Measurements from ENCODE around the gene HENMT1. TPM values are rescaled to one million over a fixed set of nuclear protein-coding genes. Genes with fewer than 3 reads are reported as not detected.

HENMT1 gene
- total RNA-seq, 4 donors from 2014 or later = 2.5 to 3.6 (median 2.9) TPM

GRCh38 chr1:108679586-108680213, 18.8 kb upstream of the HENMT1 start:
- Histone ChIP-seq H3K4me1 (no peaks in the 10 kb centered on the region), H3K36me3 (no peaks in the 10 kb centered on the region), H3K27me3 (peaks cover 4% of the 10 kb centered on the region), H3K9me3 (no peaks in the 10 kb centered on the region), H3K4me3 (no peak overlapping the region), H3K27ac (no peak overlapping the region)
- WGBS, 2 donors (ENCODE audit: low coverage in 1 of 2) = 67 to 72% methylated on average over 4 to 9 of the region's 10 CpGs
- TF ChIP-seq POLR2A (IDR thresholded peaks at IDR 0.05) (no peak), POLR2AphosphoS5 (IDR thresholded peaks at IDR 0.05) (no peak), EP300 (IDR thresholded peaks at IDR 0.05) (no peak), CTCF (IDR thresholded peaks at IDR 0.05) (no peak)
- ATAC-seq = no peak

- Histone ChIP-seq H3K27ac (no peak overlapping the region), H3K9me3 (no peaks in the 10 kb centered on the region), H3K4me3 (no peak overlapping the region), H3K36me3 (no peaks in the 10 kb centered on the region), H3K4me1 (no peaks in the 10 kb centered on the region), H3K27me3 (peaks cover 3% of the 10 kb centered on the region)
- no peak for ATAC-seq
- no peak for TF ChIP-seq EP300 (IDR thresholded peaks at IDR 0.05)
- TF ChIP-seq CTCF (IDR thresholded peaks at IDR 0.05) = no peak
- TF ChIP-seq POLR2A (IDR thresholded peaks at IDR 0.05) = no peak
- no peak for TF ChIP-seq POLR2AphosphoS5 (IDR thresholded peaks at IDR 0.05)
- 68 to 81% methylated on average over 4 of the region's 4 CpGs for WGBS, 2 donors (ENCODE audit: low coverage in 1 of 2)
Measured at GRCh38 chr1:108678706-108679105, 17.8 kb upstream of the HENMT1 start.

- TF ChIP-seq CTCF (IDR thresholded peaks at IDR 0.05) = no peak
- no peak for TF ChIP-seq POLR2A (IDR thresholded peaks at IDR 0.05)
- TF ChIP-seq EP300 (IDR thresholded peaks at IDR 0.05) = no peak
- TF ChIP-seq POLR2AphosphoS5 (IDR thresholded peaks at IDR 0.05) = no peak
- Histone ChIP-seq H3K27ac (no peak overlapping the region), H3K27me3 (peaks cover 16% of the 10 kb centered on the region), H3K4me1 (no peaks in the 10 kb centered on the region), H3K4me3 (no peak overlapping the region), H3K36me3 (no peaks in the 10 kb centered on the region), H3K9me3 (no peaks in the 10 kb centered on the region)
- ATAC-seq = no peak
- WGBS, 2 donors (ENCODE audit: low coverage in 1 of 2) = no CpG with 5 or more reads among the region's 2 CpGs
Measured at GRCh38 chr1:108671143-108671542, 10.2 kb upstream of the HENMT1 start.

GRCh38 chr1:108670131-108670773, 9.4 kb upstream of the HENMT1 start:
- H3K36me3 ChIP-seq = no peaks in the 10 kb centered on the region
- no peak overlapping the region for H3K4me3 ChIP-seq
- peaks cover 16% of the 10 kb centered on the region for H3K27me3 ChIP-seq
- WGBS, 2 donors (ENCODE audit: low coverage in 1 of 2) = 77% methylated on average over 3 of the region's 5 CpGs; no CpG with 5 or more reads in 1 of the 2 donors
- H3K4me1 ChIP-seq = no peaks in the 10 kb centered on the region
- no peak overlapping the region for H3K27ac ChIP-seq
- TF ChIP-seq EP300 (IDR thresholded peaks at IDR 0.05) (no peak), POLR2AphosphoS5 (IDR thresholded peaks at IDR 0.05) (no peak), POLR2A (IDR thresholded peaks at IDR 0.05) (no peak), CTCF (IDR thresholded peaks at IDR 0.05) (no peak)
- no peaks in the 10 kb centered on the region for H3K9me3 ChIP-seq
- no peak for ATAC-seq

- ATAC-seq = no peak
- Histone ChIP-seq H3K36me3 (no peaks in the 10 kb centered on the region), H3K4me1 (no peaks in the 10 kb centered on the region), H3K27me3 (peaks cover 16% of the 10 kb centered on the region), H3K4me3 (no peak overlapping the region), H3K9me3 (no peaks in the 10 kb centered on the region), H3K27ac (no peak overlapping the region)
- WGBS, 2 donors (ENCODE audit: low coverage in 1 of 2) = 85 to 93% methylated on average over 6 to 7 of the region's 7 CpGs
- TF ChIP-seq POLR2AphosphoS5 (IDR thresholded peaks at IDR 0.05) = no peak
- TF ChIP-seq POLR2A (IDR thresholded peaks at IDR 0.05) = no peak
- no peak for TF ChIP-seq CTCF (IDR thresholded peaks at IDR 0.05)
Measured at GRCh38 chr1:108669679-108670078, 8.8 kb upstream of the HENMT1 start.
